ENCODE results near the gene G6PC1. TPM values are rescaled to one million over a fixed set of nuclear protein-coding genes. Genes with fewer than 3 reads are reported as not detected.

Gene G6PC1
- total and polyA plus RNA-seq, 2 donors (not counting 1 experiment from before 2014, with no cell fraction given), result not detected

GRCh38 chr17:42929497-42929844 is 28.9 kb downstream of the G6PC1 start:
- Histone ChIP-seq H4K20me1 (ENCODE audit: control insufficient read depth, insufficient read depth, low read length, poor library complexity, severe bottlenecking) (no peaks in the 10 kb centered on the region), H3K27me3 (replicated peaks in 1 of 4; ENCODE audit: control extremely low read depth in 1 of 4, control insufficient read depth in 3 of 4, insufficient read depth in 4 of 4, low read length in 3 of 4) (no peaks in the 10 kb centered on the region), H3K4me3 (ENCODE audit: control extremely low read depth in 1 of 5, extremely low read depth in 1 of 5, insufficient read depth in 1 of 5, low read depth in 2 of 5, low read length in 4 of 5) (no peak overlapping the region), H3K36me3 (replicated peaks in 1 of 2; ENCODE audit: control extremely low read depth in 1 of 2, control insufficient read depth in 1 of 2, extremely low read depth in 1 of 2, insufficient read depth in 2 of 2, low read length in 1 of 2) (no peaks in the 10 kb centered on the region), H2AFZ (ENCODE audit: insufficient read depth, low read depth, low read length, poor library complexity, severe bottlenecking) (peak overlapping the region; percentile 63), H3K9ac (ENCODE audit: low read length) (no peak overlapping the region), H3K79me2 (ENCODE audit: control insufficient read depth, insufficient read depth, low read length) (no peaks in the 10 kb centered on the region), H3K27ac (ENCODE audit: low read length in 2 of 2) (no peak overlapping the region), H3K4me2 (replicated peaks; ENCODE audit: low read depth, low read length, poor library complexity, severe bottlenecking) (no peak overlapping the region), H3K9me3 (ENCODE audit: control extremely low read depth in 1 of 3, control insufficient read depth in 2 of 3, insufficient read depth in 1 of 3, low read length in 2 of 3) (no peaks in the 10 kb centered on the region), H3K4me1 (ENCODE audit: control insufficient read depth in 2 of 2, insufficient read depth in 2 of 2, low read length in 2 of 2) (peaks cover 8 to 10% of the 10 kb centered on the region in 2 donors)
- no CpG with 5 or more reads among the region's 1 CpG for WGBS (ENCODE audit: insufficient coverage)
- Mint-ChIP-seq H3K27me3 (no peaks in the 10 kb centered on the region), H3K4me1 (peaks cover 9% of the 10 kb centered on the region), H3K4me3 (no peak overlapping the region), H3K27ac (no peak overlapping the region), H3K9me3 (ENCODE audit: insufficient read depth) (no peaks in the 10 kb centered on the region)
- ChIA-PET CTCF (interaction anchor here (0.7 to 1.7 kb wide), 5 partner anchors 8 to 209 kb away, joined by 3 to 6 read pairs (median 5); partner anchors contain the start of gene PSME3), POLR2A (no interaction called here)
- TF ChIP-seq EZH2 (IDR thresholded peaks at IDR 0.05; ENCODE audit: borderline replicate concordance, insufficient read depth, low read depth, low read length, poor library complexity, severe bottlenecking), result no peak
- peak; percentile 27 for TF ChIP-seq CTCF (IDR thresholded peaks at IDR 0.05)
- intact Hi-C loops (cut with micrococcal nuclease), result loop anchor here (1.0 kb wide), 1 partner anchor 208 kb away; no protein-coding TSS in a partner anchor
- DNase-seq, result no peak
- ATAC-seq (ENCODE audit: low read depth), result no peak

- H3K4me3 ChIP-seq (ENCODE audit: control extremely low read depth in 1 of 5, extremely low read depth in 1 of 5, insufficient read depth in 1 of 5, low read depth in 2 of 5, low read length in 4 of 5), result no peak overlapping the region
- ATAC-seq (ENCODE audit: low read depth) (peak; percentile 45), DNase-seq (peak; percentile 48)
- H2AFZ ChIP-seq (ENCODE audit: insufficient read depth, low read depth, low read length, poor library complexity, severe bottlenecking), result no peak overlapping the region
- ChIA-PET POLR2A (interaction anchor here (0.6 kb wide), 1 partner anchor 46 kb away, joined by 8 read pairs; no protein-coding TSS in a partner anchor), CTCF (interaction anchor here (0.8 to 2.3 kb wide), 7 partner anchors 9 to 411 kb away, joined by 3 to 6 read pairs (median 3); no protein-coding TSS in a partner anchor)
- H3K4me2 ChIP-seq (replicated peaks; ENCODE audit: low read depth, low read length, poor library complexity, severe bottlenecking), result no peak overlapping the region
- intact Hi-C loops (cut with micrococcal nuclease), result loop anchor here (1.0 to 10.0 kb wide), 3 partner anchors 93 to 360 kb away; partner anchors contain the start of gene AOC2
- H3K36me3 ChIP-seq (replicated peaks in 1 of 2; ENCODE audit: control extremely low read depth in 1 of 2, control insufficient read depth in 1 of 2, extremely low read depth in 1 of 2, insufficient read depth in 2 of 2, low read length in 1 of 2), result no peaks in the 10 kb centered on the region
- H3K9me3 ChIP-seq (ENCODE audit: control extremely low read depth in 1 of 3, control insufficient read depth in 2 of 3, insufficient read depth in 1 of 3, low read length in 2 of 3), result no peaks in the 10 kb centered on the region
- Mint-ChIP-seq H3K9me3 (ENCODE audit: insufficient read depth) (no peaks in the 10 kb centered on the region), H3K27ac (no peak overlapping the region), H3K4me1 (no peaks in the 10 kb centered on the region), H3K27me3 (no peaks in the 10 kb centered on the region), H3K4me3 (no peak overlapping the region)
- no peaks in the 10 kb centered on the region for H4K20me1 ChIP-seq (ENCODE audit: control insufficient read depth, insufficient read depth, low read length, poor library complexity, severe bottlenecking)
- no peak overlapping the region for H3K27ac ChIP-seq (ENCODE audit: low read length in 2 of 2)
- no peak for TF ChIP-seq EZH2 (IDR thresholded peaks at IDR 0.05; ENCODE audit: borderline replicate concordance, insufficient read depth, low read depth, low read length, poor library complexity, severe bottlenecking)
- peak; percentile 54 for TF ChIP-seq CTCF (IDR thresholded peaks at IDR 0.05)
- H3K27me3 ChIP-seq (replicated peaks in 1 of 4; ENCODE audit: control extremely low read depth in 1 of 4, control insufficient read depth in 3 of 4, insufficient read depth in 4 of 4, low read length in 3 of 4), result peaks cover 0 to 6% (median 1%) of the 10 kb centered on the region in 4 experiments
- H3K79me2 ChIP-seq (ENCODE audit: control insufficient read depth, insufficient read depth, low read length), result no peaks in the 10 kb centered on the region
- H3K4me1 ChIP-seq (ENCODE audit: control insufficient read depth in 2 of 2, insufficient read depth in 2 of 2, low read length in 2 of 2), result no peaks in the 10 kb centered on the region
- H3K9ac ChIP-seq (ENCODE audit: low read length), result no peak overlapping the region
- WGBS (ENCODE audit: insufficient coverage), result 33% methylated on average over 3 of the region's 9 CpGs
These were observed 37.4 kb downstream of the G6PC1 start for GRCh38 chr17:42937712-42938596.
